Nephron (organoid): Measurements from ENCODE around the gene TEFM.

Source experiments
- H3K27ac Mint-ChIP-seq, 3 experiments: 2 replicates each; pipeline ENCODE4 v1.8.0; 2020; ENCODE audit warnings: mixed read lengths in 3 of 3, mild to moderate bottlenecking in 2 of 3, moderate library complexity in 1 of 3
- H3K27me3 Mint-ChIP-seq: 2 replicates; pipeline ENCODE4 v1.8.0; 2021; ENCODE audit warnings: low read depth, mild to moderate bottlenecking, moderate library complexity, mixed read lengths
- H3K36me3 Mint-ChIP-seq: 2 replicates; pipeline ENCODE4 v1.8.0; 2020; ENCODE audit warnings: low read depth, mixed read lengths
- H3K4me1 Mint-ChIP-seq: 2 replicates; pipeline ENCODE4 v1.8.0; 2020; ENCODE audit warnings: mixed read lengths
- H3K4me3 Mint-ChIP-seq, 3 experiments: 2 replicates each; pipeline ENCODE4 v1.8.0; 2020; ENCODE audit warnings: mild to moderate bottlenecking in 3 of 3, mixed read lengths in 3 of 3, moderate library complexity in 2 of 3
- H3K9me3 Mint-ChIP-seq: 2 replicates; pipeline ENCODE4 v1.8.0; 2020; ENCODE audit warnings: mixed read lengths
- CTCF ChIP-seq, 3 experiments: fragments of 200-600 bp; sonication (generic); IDR thresholded peaks; one replicate each; pipeline ENCODE4 v1.5.0; 2021; ENCODE audit warnings: antibody characterized with exemption in 3 of 3; ENCODE audit not compliant: unreplicated experiment in 3 of 3

TEFM gene

GRCh38 chr17:30906101-30906911, at the start of gene TEFM:
Gene TEFM (minus strand): TSS chr17:30906238. CDS start chr17:30906198, 40 bp downstream.
- no peaks in the 10 kb centered on the region for H3K27me3 Mint-ChIP-seq
- H3K4me3 Mint-ChIP-seq = peak within 1 kb of the TSS; percentile 95 to 96 (median 96)
- H3K36me3 Mint-ChIP-seq = peaks cover 11% of the 10 kb centered on the region
- no peaks in the 10 kb centered on the region for H3K9me3 Mint-ChIP-seq
- H3K4me1 Mint-ChIP-seq = peaks cover 8% of the 10 kb centered on the region
- TF ChIP-seq CTCF (IDR thresholded peaks at IDR 0.05; ENCODE audit: unreplicated experiment in 3 of 3) = no peak
- H3K27ac Mint-ChIP-seq = peak within 1 kb of the TSS; percentile 88 to 93 (median 90)

- Mint-ChIP-seq H3K27me3 (peaks cover 3% of the 10 kb centered on the region), H3K27ac (peak overlapping the region in 1 of 3 experiments; percentile 27), H3K4me1 (peaks cover 6% of the 10 kb centered on the region), H3K9me3 (no peaks in the 10 kb centered on the region), H3K4me3 (no peak overlapping the region), H3K36me3 (no peaks in the 10 kb centered on the region)
- no peak for TF ChIP-seq CTCF (IDR thresholded peaks at IDR 0.05; ENCODE audit: unreplicated experiment in 3 of 3)
Measured at GRCh38 chr17:30954046-30954830, 48.2 kb upstream of the TEFM start.

GRCh38 chr17:30952638-30953393, 46.8 kb upstream of the TEFM start:
- H3K27me3 Mint-ChIP-seq = peaks cover 3% of the 10 kb centered on the region
- H3K4me3 Mint-ChIP-seq = no peak overlapping the region
- H3K4me1 Mint-ChIP-seq = peaks cover 6% of the 10 kb centered on the region
- no peak overlapping the region for H3K27ac Mint-ChIP-seq
- no peaks in the 10 kb centered on the region for H3K36me3 Mint-ChIP-seq
- no peak for TF ChIP-seq CTCF (IDR thresholded peaks at IDR 0.05; ENCODE audit: unreplicated experiment in 3 of 3)
- no peaks in the 10 kb centered on the region for H3K9me3 Mint-ChIP-seq

- Mint-ChIP-seq H3K27ac (peak overlapping the region; percentile 33 to 72 (median 41)), H3K27me3 (peaks cover 3% of the 10 kb centered on the region), H3K4me3 (no peak overlapping the region), H3K4me1 (no peaks in the 10 kb centered on the region), H3K36me3 (no peaks in the 10 kb centered on the region), H3K9me3 (no peaks in the 10 kb centered on the region)
- no peak for TF ChIP-seq CTCF (IDR thresholded peaks at IDR 0.05; ENCODE audit: unreplicated experiment in 3 of 3)
Measured at GRCh38 chr17:30950669-30951399, 44.8 kb upstream of the TEFM start.

GRCh38 chr17:30950189-30950588, 44.2 kb upstream of the TEFM start:
- peaks cover 3% of the 10 kb centered on the region for H3K27me3 Mint-ChIP-seq
- H3K4me1 Mint-ChIP-seq = no peaks in the 10 kb centered on the region
- TF ChIP-seq CTCF (IDR thresholded peaks at IDR 0.05; ENCODE audit: unreplicated experiment in 3 of 3) = no peak
- no peaks in the 10 kb centered on the region for H3K36me3 Mint-ChIP-seq
- no peaks in the 10 kb centered on the region for H3K9me3 Mint-ChIP-seq
- peak overlapping the region in 2 of 3 experiments; percentile 41 to 72 for H3K27ac Mint-ChIP-seq
- H3K4me3 Mint-ChIP-seq = no peak overlapping the region
